Dendritic cell treated with granulocyte-macrophage colony-stimulating factor and Interleukin-4, amounts not matched to agents 40 ng/mL and 50 ng/mL, for 4 days (primary cell): Measurements from ENCODE around the gene GRID2IP.

Experiments used
- H3K27ac Mint-ChIP-seq: one replicate; pipeline ENCODE4 v1.8.0; 2022; ENCODE audit warnings: mild to moderate bottlenecking, mixed read lengths
- H3K27me3 Mint-ChIP-seq: one replicate; pipeline ENCODE4 v1.8.0; 2022; ENCODE audit warnings: mild to moderate bottlenecking, mixed read lengths
- H3K36me3 Mint-ChIP-seq: one replicate; pipeline ENCODE4 v1.8.0; 2022; ENCODE audit warnings: low read depth, mixed read lengths
- H3K4me1 Mint-ChIP-seq: one replicate; pipeline ENCODE4 v1.8.0; 2022; ENCODE audit warnings: low read depth, mixed read lengths
- H3K4me3 Mint-ChIP-seq: one replicate; pipeline ENCODE4 v1.8.0; 2022; ENCODE audit warnings: mild to moderate bottlenecking, moderate library complexity, mixed read lengths
- H3K9me3 Mint-ChIP-seq: one replicate; pipeline ENCODE4 v1.8.0; 2022; ENCODE audit warnings: mixed read lengths
- intact Hi-C: fragments of 100-400 bp; cut with micrococcal nuclease; formaldehyde crosslinking; loops from one replicate; pipeline ENCODE4 v1.15.0; 2022

The GRID2IP gene

DNA sequence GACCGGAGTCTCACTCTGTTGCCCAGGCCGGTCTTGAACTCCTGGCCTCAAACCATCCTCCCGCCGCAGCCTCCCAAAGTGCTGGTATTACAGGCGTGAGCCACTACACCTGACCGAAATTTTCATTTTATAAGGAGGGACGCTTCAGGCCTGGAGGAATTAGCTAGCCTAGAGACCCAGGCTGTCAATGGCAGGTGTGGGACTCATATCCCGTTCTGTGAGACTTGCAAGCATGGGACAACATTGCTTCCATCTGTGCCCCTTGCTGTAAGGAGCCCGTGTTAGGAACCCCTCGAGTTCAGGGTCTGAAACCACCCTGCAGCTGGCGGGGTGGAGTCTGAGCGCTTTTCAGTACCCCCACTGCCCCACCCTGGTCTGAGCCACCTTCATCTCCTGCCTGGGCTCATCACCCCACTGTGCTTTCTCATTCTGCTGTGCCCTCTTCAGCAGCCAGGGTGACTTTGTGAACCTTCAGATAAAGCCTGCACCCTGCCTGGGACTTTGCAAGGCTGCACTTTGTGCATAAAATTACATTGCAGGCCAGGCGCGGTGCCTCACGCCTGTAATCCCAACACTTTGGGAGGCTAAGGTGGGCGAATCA lies 102.2 kb downstream of the GRID2IP start:
- H3K27ac Mint-ChIP-seq: peak overlapping the region; percentile 94
- intact Hi-C loops: no loop called here
- no peaks in the 10 kb centered on the region for H3K9me3 Mint-ChIP-seq
- H3K4me3 Mint-ChIP-seq: no peak overlapping the region
- peaks cover 38% of the 10 kb centered on the region for H3K4me1 Mint-ChIP-seq
- H3K36me3 Mint-ChIP-seq: peaks cover 32% of the 10 kb centered on the region
- H3K27me3 Mint-ChIP-seq: no peaks in the 10 kb centered on the region

DNA sequence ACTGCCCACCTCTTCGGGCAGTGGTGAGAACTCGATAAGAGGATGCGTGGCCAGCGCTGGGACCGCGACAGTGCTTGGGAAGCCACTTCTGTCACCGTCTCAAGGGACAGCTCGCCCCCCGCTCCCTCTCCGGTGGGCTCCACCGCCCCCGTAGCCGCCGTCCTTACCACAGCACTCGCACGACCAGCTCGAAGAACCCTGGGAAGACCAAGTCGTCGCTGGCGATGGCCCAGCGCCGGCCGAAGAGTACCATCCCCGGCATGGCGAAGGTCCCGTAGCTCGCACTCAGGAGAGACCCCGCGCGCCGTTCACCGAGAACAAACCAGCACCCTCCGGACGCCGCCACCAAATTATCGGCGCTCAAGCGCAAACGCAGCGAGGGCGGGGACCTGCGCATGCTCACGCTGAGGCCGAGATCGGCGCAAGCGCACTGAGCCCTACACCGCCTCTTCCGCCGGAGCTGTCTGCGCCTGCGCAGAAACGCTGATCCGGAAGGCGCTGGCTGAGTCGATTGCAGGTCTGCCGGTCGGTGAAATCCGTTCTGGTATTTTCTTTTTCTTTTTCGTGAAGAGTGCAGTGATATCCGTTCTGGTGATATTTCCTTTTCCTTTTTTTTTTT lies 103.6 kb downstream of the GRID2IP start, which contains the start of gene DAGLB:
Gene DAGLB (minus strand): TSS at position 374 of the 619 bp plus-strand sequence. CDS start 112 bp downstream, at position 262.
- Mint-ChIP-seq H3K27ac (peak within 1 kb of the TSS; percentile 94), H3K4me3 (peak within 1 kb of the TSS; percentile 90), H3K36me3 (peaks cover 45% of the 10 kb centered on the region), H3K4me1 (peaks cover 44% of the 10 kb centered on the region), H3K9me3 (no peaks in the 10 kb centered on the region), H3K27me3 (no peaks in the 10 kb centered on the region)
- intact Hi-C loops: no loop called here
